ENCODE measurements around the gene PYCARD. TPM values are rescaled to one million over a fixed set of nuclear protein-coding genes. Genes with fewer than 3 reads are reported as not detected.

Gene PYCARD
- total RNA-seq, 1 experiment from 2014 or later = 72.9 TPM

GRCh38 chr16:31191697-31192428 lies 10.7 kb downstream of the PYCARD start:
- TF ChIP-seq EZH2 (IDR thresholded peaks at IDR 0.05; ENCODE audit: low read depth) = no peak
- TF ChIP-seq CTCF (conservative IDR thresholded peaks at IDR 0.05) = no peak
- ChIA-PET POLR2A (ENCODE audit: unreplicated experiment) (no interaction called here), CTCF (no interaction called here)
- H4K20me1 ChIP-seq (ENCODE audit: insufficient read depth) = peaks cover 90% of the 10 kb centered on the region
- no peaks in the 10 kb centered on the region for H3K9me2 ChIP-seq (ENCODE audit: insufficient read depth)
- intact Hi-C loops (cut with micrococcal nuclease; ENCODE audit: unreplicated experiment) = no loop called here
- H3K36me3 ChIP-seq (ENCODE audit: low read depth) = peaks cover 76% of the 10 kb centered on the region
- no peaks in the 10 kb centered on the region for H3K9me3 ChIP-seq (ENCODE audit: insufficient read depth, low read depth)
- no peak overlapping the region for H2AFZ ChIP-seq
- H3K27ac ChIP-seq = no peak overlapping the region
- no peak overlapping the region for H3K4me3 ChIP-seq
- no peaks in the 10 kb centered on the region for H3K4me1 ChIP-seq (replicated peaks; ENCODE audit: insufficient read depth)
- no TSS peak for BruUV-seq (replicated peaks)
- H3K27me3 ChIP-seq (ENCODE audit: insufficient read depth, low read depth) = no peaks in the 10 kb centered on the region
- H3K79me2 ChIP-seq (ENCODE audit: low read depth) = peaks cover 37% of the 10 kb centered on the region
- peaks cover 100% of the 10 kb centered on the region for H3F3A ChIP-seq (ENCODE audit: insufficient read depth, low read depth)
- H3K4me2 ChIP-seq = no peak overlapping the region
- no peak for DNase-seq

GRCh38 chr16:31190818-31191444 lies 11.6 kb downstream of the PYCARD start:
- Histone ChIP-seq H3K4me3 (no peak overlapping the region), H3K27ac (no peak overlapping the region), H3F3A (ENCODE audit: insufficient read depth, low read depth) (peaks cover 100% of the 10 kb centered on the region), H3K4me1 (replicated peaks; ENCODE audit: insufficient read depth) (no peaks in the 10 kb centered on the region), H3K79me2 (ENCODE audit: low read depth) (peaks cover 47% of the 10 kb centered on the region), H2AFZ (no peak overlapping the region), H3K27me3 (ENCODE audit: insufficient read depth, low read depth) (no peaks in the 10 kb centered on the region), H3K9me2 (ENCODE audit: insufficient read depth) (no peaks in the 10 kb centered on the region), H3K4me2 (no peak overlapping the region), H3K36me3 (ENCODE audit: low read depth) (peaks cover 85% of the 10 kb centered on the region), H4K20me1 (ENCODE audit: insufficient read depth) (peaks cover 91% of the 10 kb centered on the region), H3K9me3 (ENCODE audit: insufficient read depth, low read depth) (no peaks in the 10 kb centered on the region)
- no TSS peak for BruUV-seq (replicated peaks)
- DNase-seq = no peak
- ChIA-PET CTCF (no interaction called here), POLR2A (ENCODE audit: unreplicated experiment) (no interaction called here)
- intact Hi-C loops (cut with micrococcal nuclease; ENCODE audit: unreplicated experiment) = no loop called here
- TF ChIP-seq CTCF (conservative IDR thresholded peaks at IDR 0.05) (no peak), EZH2 (IDR thresholded peaks at IDR 0.05; ENCODE audit: low read depth) (no peak)

- no TSS peak for BruUV-seq (replicated peaks)
Measured at GRCh38 chr16:31190061-31190460, 12.5 kb downstream of the PYCARD start.

More at GRCh38 chr16:31190061-31190460, 12.5 kb downstream of the PYCARD start:
- peaks cover 100% of the 10 kb centered on the region for H3F3A ChIP-seq (ENCODE audit: insufficient read depth, low read depth)
- CTCF ChIA-PET = no interaction called here
- no peak overlapping the region for H2AFZ ChIP-seq
- no peak overlapping the region for H3K4me2 ChIP-seq
- intact Hi-C loops (cut with micrococcal nuclease; ENCODE audit: unreplicated experiment) = no loop called here
- H3K27me3 ChIP-seq (ENCODE audit: insufficient read depth, low read depth) = no peaks in the 10 kb centered on the region
- no peak for DNase-seq
- POLR2A ChIA-PET (ENCODE audit: unreplicated experiment) = no interaction called here
- TF ChIP-seq EZH2 (IDR thresholded peaks at IDR 0.05; ENCODE audit: low read depth) (no peak), CTCF (conservative IDR thresholded peaks at IDR 0.05) (no peak)
- H3K9me3 ChIP-seq (ENCODE audit: insufficient read depth, low read depth) = no peaks in the 10 kb centered on the region
- peaks cover 55% of the 10 kb centered on the region for H3K79me2 ChIP-seq (ENCODE audit: low read depth)
- no peak overlapping the region for H3K27ac ChIP-seq
- no peak overlapping the region for H3K4me3 ChIP-seq
- peaks cover 94% of the 10 kb centered on the region for H4K20me1 ChIP-seq (ENCODE audit: insufficient read depth)
- peaks cover 88% of the 10 kb centered on the region for H3K36me3 ChIP-seq (ENCODE audit: low read depth)
- no peaks in the 10 kb centered on the region for H3K9me2 ChIP-seq (ENCODE audit: insufficient read depth)
- no peaks in the 10 kb centered on the region for H3K4me1 ChIP-seq (replicated peaks; ENCODE audit: insufficient read depth)
